Measurements from ENCODE around the gene NBPF15.
"Not testable (repeated sequence)": the region's sequence is repeated elsewhere in the genome, so short reads cannot be mapped to it uniquely, and the experiment has no call there.

The NBPF15 gene, protein sequence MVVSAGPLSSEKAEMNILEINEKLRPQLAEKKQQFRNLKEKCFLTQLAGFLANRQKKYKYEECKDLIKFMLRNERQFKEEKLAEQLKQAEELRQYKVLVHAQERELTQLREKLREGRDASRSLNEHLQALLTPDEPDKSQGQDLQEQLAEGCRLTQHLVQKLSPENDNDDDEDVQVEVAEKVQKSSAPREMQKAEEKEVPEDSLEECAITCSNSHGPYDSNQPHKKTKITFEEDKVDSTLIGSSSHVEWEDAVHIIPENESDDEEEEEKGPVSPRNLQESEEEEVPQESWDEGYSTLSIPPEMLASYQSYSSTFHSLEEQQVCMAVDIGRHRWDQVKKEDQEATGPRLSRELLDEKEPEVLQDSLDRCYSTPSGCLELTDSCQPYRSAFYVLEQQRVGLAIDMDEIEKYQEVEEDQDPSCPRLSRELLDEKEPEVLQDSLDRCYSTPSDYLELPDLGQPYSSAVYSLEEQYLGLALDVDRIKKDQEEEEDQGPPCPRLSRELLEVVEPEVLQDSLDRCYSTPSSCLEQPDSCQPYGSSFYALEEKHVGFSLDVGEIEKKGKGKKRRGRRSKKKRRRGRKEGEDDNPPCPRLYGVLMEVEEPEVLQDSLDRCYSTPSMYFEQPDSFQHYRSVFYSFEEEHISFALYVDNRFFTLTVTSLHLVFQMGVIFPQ

DNA sequence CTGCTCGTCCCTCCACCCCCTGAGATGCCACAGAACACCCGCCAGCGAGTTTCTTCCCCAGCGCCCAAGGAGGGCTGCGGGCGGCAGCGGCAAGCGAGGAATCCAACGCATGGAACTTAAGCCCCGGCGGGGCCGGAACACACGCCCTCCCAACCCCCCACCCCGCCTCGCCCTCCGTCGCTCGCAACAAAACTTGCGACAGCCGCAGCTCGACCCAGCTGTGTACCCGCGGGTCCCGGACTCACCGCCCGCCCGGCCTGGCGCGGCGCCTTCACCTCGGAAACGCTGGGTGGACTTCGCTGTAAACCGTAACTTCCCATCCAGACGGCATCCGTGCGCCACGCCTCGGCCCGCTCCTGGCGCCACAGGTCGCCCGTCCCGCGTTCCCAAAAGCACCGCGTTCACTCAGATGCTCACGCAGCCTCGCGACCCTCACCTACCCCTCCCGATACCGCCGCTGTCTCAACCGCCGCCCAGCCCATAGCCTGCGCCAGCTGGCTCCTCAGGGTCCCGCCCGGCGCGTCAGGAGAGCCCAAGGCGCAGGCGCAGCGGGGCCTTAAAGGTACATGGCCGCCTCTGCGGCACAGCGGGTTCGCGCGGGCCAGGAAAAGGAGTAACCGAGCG lies at the start of gene NBPF15:
TSS of gene NBPF15 (minus strand) at position 534 of the 624 bp plus-strand sequence. CDS start 21,666 bp downstream, outside the sequence.
- DNase-seq = peak; percentile 51 to 78

DNA sequence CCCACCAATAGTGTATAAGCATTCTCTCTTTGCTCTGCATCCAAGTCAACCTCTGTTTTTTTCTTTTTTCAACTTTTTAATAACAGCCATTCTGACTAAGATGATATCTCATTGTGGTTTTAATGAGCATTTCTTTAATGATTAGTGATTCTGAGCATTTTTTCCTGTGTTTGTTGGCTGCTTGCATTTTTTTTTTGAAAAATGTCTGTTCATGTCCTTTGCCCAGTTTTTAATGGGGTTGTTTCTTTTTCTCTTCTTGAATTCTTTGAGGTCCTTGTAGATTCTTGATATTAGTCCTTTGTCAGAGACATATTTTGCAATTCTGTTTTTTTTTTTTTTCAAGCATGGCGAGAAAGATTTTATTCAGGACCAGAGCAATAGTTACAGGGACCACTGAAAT lies 35.0 kb upstream of the NBPF15 start:
- not testable (repeated sequence) for DNase-seq

DNA sequence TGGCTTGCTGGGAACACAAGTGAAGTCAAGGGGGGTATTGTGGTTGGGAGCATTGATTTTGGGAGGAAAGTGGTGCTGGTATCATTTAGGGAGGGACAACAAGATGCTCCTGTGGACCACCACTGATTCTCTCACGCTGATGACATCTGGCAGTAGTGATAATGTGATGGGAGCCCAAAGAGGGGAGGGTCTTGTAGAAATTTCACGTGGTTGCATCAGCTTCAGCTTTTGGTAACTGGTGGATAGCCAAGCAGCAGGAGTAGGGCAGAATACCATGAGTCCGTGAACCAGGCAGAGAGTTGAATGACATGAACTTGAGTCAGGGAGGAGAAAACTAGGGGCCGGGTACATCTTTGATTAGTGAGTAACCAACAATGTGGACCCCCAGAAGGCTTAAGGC lies 32.7 kb upstream of the NBPF15 start:
- DNase-seq = not testable (repeated sequence)

DNA sequence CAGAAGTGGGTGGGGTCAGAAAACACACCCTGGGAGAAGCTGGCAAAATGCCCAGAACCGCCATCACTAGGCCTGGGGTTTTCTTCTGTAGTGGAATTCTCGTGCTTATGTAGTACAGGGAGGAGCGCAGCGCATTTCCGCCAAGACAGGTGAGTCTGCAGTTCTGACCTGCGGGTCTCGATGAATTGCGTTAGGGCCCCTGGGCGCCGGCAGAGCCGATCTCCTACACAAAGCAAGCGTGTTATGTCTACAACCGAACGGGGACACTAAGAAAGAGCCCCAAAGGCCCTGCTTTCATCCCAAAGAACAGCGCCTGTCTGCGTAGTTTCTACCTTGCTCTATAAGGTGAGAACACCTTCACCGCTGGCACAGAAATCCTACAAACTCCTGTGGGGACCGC lies 28.9 kb upstream of the NBPF15 start:
- not testable (repeated sequence) for DNase-seq

DNA sequence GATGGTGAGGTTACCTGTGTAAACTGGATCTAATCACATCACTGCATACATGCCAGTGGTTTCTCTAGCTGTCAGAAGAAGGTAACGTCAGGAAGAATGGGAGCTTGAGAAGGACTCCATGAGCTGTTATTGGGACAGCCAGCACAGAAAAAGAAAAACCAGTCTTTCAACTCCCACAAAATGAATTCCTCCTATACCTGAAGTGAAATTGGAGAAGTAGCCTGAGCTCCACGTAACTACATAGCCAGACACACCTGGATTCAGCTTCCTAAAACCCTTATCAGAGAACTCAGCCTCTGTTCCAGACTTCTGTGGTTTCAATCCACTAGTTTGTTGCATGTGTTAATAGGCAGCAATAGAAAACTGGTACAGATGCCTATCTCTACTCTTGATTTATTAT lies 25.5 kb upstream of the NBPF15 start:
- DNase-seq = not testable (repeated sequence)

DNA sequence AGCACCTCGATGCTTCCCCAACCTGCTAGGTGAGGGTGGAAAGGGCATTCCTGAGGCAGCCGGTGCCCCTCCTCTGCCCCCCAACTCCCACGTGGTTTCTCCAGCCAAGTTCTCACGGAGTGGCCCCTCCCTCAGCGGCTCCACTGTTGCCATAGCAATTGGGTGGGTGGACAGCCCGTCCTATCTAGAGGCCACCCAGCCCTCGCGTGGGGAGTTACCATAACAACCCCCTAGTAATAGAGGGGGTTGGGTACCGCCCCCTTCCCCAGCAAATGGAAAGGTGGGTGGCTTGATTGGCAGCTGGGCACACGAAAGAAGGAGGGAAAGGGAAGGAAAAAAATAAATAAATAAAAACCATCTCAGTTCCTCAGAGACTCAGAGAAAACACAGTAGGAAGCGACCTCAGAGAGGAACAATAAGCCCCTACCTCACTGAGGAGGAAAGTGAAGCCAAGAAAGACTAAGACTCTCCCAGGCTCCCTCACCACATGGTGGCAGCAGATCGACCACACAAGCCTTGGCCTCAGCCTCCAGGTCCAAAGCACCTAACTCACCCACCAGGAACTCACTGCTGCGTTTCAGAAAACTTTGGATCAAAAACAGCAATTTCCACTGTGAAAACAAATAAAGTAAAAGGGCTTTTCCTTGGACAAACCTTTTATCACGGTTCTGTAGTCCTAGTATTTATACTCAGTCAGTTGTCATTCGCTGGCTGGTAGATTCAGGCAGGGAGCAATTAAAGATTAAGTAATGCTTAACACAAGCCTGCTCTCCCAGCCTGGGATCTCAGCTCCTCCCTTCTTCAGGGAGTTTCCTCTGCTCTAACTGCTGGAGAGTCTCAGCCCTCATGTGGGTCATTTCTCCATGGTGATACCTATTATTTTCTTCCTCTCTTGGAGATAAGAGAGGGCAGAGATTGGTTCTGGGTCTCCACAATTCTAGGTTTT lies 23.9 kb upstream of the NBPF15 start:
- DNase-seq = not testable (repeated sequence)

DNA sequence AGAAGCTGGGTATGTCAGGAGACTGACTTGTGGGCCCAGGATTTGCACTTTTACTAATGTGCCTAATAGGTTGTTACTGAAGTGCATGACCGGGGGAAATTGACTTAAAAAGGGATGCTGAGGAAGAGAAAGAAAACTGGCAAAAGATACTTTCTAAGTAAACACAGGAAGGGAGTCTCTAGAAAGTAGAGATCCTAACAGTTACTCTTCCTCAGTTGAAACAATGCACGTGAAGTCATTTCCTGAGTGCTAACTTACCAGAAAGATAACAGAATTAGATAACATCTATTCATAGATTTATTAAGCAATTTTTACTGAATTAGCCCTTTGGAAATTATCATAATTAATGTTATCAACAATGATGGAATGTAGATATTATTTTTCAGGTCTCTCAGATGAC lies 12.4 kb upstream of the NBPF15 start:
- not testable (repeated sequence) for DNase-seq

DNA sequence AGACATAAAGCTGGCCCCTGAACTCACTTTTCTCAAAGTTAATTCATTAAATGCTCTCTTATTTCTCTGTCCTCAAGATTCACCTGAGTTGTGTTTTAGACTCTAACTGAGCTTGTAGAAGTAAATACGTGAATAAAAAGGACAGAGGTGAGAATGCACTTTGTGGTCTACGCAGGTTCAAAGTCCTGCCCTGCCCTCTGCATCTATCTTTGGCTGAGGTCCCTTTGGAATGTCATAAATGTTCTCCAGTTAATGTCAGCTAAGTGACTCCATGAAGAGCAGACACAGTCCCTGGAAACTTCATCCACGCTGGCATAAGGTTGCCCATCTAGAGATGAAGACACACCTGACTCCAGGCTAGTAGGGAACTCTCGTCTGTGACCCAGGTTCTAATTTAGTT lies 10.0 kb upstream of the NBPF15 start:
- not testable (repeated sequence) for DNase-seq

DNA sequence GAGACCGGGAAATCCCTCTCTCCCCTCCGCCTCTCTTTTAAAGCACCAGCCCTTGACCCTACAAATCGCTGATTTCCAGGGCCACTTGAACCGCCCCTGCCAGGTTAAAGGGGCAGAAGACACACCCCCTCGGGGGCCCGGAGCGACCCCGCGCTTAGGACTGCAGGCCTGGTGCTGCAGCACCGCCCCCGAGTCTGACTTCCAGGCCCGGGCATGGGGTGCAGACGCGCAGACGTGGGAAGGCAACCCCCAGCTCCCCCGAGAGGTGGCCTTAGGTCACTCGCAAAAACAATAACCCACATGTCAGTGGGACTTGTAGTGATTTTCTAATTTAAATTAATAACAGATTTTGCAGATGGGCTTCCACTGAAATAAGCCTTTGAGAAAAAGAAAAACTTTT lies 309 bp upstream of the NBPF15 start:
- DNase-seq = not testable (repeated sequence)

DNA sequence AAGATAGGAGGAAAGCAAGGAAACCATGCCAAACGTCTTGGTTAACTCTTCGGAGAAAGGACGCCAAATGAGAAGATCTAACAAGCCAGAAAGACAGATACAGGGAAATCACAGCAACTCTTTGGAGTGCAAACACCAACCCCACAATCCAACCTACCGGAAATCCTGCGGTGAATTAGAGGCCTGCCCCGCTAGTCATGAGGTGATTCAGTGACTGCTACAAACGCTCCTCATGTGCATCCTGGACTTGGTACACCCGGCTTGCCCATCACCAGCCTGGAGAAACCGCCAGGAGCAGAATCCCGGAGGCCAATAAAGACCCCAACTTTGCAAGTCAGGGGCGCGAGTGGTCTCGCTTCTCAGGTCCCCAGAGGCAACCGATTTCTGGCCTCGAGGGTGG lies 783 bp downstream of the NBPF15 start:
- not testable (repeated sequence) for DNase-seq

DNA sequence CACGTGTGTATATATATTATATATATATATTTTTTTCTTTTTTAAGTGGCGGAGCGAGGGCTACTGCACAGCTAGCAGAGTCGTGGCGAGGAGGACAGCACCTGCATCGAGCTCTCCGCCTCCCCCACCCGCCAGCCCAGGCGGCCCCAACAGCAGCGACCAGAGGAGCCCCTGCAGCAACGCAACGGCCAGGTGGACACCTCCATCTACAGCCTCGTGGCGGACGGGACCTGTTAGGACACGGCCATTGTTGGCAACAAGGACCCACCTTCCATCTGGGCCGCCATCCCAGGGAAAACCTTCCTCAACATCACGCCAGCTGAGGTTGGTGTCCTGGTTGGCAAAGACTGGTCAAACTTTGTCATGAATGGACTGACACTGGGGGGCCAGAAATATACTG lies 19.1 kb downstream of the NBPF15 start:
- DNase-seq = not testable (repeated sequence)

DNA sequence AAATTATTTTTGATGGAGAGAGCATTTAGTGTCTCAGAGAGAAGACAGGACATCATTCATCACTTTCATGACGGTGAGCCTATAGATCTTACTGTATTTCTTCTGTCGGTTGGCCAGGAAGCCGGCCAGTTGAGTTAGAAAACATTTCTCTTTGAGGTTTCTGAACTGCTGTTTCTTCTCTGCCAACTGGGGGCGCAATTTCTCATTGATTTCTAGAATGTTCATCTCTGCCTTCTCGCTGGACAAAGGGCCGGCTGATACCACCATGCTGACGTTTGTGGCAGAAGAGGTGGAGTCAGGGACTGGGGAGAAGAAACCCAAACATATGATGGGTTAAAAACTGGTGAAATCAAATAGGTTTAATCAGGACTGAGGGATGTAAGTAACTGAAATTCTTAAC lies 21.7 kb downstream of the NBPF15 start:
- DNase-seq = not testable (repeated sequence)

DNA sequence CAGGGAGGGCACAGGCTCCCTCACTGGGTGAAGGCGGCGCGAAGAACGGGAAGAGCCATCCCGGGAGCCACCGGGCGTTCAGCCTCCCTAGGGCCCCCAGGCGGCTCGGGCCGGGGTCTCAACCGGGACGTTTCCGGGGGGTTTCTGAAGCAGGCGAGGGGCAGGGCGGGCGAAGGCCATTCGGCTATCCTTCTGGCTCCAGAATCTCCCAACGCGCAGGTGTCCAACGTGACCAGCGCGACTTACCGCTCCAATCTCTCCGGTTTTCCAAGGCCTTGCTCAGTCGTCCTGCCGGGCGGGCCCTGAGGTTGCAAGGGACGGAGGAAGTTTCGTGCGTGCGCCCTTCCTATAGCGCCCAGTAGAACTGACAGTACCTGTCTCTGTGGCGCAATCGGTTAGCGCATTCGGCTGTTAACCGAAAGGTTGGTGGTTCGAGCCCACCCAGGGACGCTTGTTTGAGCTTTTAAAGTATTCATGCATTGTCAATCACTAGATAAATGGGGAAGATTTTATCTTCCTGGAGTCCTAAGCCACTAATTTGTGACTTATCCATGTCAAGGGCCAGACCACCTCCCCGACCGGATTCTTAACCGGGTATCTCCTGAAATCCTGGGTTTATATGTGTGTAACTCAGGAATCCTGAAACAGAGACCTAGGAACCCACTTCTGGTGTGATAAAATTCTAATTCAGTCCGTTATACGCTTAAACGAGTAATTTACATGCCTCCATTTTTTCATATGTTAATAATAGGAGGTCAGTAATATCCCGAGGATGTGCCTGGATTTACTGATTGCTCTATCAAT lies 42.4 kb downstream of the NBPF15 start:
- peak in 1 of 2 experiments; percentile 21 for DNase-seq

DNA sequence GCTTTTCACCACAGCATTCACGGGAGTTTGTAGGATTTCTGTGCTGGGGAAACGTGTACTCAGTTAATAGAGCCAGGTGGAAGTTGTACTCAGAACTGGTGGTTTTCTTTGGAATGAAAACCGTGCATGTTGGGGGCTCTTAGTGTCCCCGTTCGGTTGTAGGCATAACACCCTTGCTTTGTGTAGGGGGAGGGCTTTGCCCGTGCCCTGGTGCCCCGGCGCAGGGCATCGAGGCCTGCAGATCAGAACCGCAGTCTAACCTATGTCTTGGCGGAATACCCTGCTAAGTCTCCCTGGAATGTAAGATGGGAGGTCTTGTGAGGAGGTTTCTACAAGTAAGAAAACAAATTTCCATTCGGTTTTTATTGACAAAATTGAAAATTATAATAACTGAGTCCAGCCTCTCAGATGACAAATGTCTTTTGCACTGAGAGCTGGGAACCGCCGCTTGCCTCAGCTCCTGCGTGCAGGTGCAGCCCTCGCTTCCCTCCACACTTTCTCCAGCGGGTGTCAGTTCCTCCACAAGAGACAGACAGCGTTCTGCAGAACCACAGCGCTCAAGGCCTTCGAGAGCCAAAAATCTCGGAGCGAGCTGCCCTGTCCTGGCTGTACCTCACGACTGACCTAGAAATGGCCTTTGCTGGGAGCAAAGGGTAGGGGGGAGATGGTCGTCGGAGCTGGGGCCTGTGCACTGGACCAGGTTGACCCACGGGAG lies 47.9 kb downstream of the NBPF15 start:
- DNase-seq = not testable (repeated sequence)

DNA sequence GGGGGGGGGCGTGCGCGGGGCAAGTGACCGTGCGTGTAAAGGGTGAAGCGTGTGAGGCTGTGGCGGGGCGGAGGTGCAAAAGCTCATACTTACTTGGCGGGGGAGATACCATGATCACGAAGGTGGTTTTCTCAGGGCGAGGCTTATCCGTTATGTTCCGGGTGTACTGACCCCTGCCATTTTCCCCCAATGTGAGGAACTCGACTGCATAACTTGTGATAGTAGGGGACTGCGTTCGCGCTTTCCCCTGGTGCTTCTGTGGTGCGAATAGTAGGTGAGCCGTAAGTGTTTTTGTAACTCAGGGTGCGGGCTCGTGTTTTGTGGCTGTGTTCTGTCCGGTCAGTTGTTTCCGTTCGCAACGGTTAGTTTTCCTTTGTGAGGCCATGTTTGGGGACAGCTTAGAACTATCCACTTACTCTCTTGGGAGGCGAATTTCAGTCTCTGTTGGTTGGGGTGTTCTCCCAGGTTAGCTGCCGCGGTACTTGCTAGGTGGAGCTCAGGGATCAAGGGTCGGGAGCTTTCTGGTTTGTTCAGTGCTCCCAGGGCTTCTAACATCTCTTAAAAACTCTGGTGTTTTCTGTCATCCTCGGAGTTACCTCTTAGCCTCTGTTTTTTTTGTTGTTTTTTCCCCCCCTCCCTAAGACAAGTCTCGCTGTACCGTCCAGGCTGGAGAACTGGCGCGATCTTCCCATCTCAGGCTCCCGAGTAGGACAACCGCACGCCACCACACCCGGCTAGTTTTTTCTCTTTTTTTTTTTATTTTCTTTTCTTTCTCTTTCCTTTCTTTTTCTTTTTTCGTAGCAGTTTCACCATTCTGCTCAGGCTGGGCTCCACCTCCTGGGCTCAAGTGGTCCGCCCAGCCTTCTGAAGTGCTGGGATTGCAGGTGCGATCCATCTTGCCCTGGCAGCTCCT lies 48.7 kb downstream of the NBPF15 start:
- peak; percentile 89 to 96 for DNase-seq

DNA sequence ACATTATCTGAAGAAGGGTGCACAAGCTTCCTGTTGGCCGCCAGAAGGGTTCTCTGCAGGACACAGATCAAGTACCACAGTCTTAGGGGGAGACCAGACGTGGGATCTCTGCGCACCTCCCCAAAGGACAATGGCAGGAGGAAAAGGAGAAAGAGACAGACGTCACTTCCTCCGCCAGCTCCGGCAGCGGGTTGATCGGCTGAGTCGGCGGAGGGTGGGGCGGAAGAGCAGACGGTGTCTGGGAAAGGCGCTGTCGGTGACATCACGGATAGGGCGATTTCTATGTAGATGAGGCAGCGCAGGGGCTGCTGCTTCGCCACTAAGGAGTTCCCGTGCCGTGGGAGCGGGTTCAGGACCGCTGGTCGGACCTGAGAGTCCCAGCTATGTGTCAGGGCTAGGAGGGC lies 49.4 kb downstream of the NBPF15 start:
- peak; percentile 53 to 72 for DNase-seq

DNA sequence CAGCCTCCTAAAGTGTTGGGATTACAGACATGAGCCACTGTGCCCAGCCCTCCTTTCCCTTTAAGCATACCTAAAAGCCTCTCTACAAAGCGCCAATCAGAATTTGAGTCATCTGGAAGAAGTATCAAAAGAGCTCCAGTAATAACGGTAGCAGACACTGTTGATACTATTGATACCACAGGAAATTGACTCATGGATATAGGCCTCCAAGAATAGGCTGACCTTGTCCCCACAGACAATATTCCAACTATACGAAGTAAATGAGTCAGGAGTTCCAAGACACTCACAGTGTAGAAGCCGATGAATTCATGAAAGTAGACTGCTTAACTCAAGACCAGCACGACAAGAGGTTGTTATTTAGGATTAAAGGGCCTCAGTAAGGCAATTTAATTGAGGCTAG lies 58.7 kb downstream of the NBPF15 start:
- DNase-seq = not testable (repeated sequence)

DNA sequence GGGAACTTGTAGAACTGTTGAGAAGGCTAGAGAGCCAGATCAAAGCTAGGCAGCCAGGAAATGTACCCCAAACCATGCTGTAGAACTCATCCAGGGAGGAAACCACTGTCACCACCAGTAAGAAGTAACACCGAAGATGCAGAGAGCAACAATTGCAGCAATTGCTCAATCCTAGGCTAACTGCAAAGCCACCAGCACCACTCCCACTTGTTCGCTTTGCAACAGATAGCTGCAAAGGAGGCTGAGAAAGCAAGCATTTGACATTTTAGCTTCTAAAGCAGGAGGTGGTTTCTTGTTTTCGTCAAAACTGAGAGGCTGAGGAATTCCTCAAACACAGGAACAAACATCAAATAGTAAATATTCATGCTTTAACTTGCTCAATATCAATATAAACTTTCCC lies 89.8 kb downstream of the NBPF15 start:
- not testable (repeated sequence) for DNase-seq
